ENCODE results near the gene SLFN11. TPM values are rescaled to one million over a fixed set of nuclear protein-coding genes. Genes with fewer than 3 reads are reported as not detected.
"Not testable (repeated sequence)": the region's sequence is repeated elsewhere in the genome, so short reads cannot be mapped to it uniquely, and the experiment has no call there.

Gene SLFN11
- polyA plus RNA-seq, 6 donors from 2014 or later = 5.8 to 11.0 (median 6.9) TPM

- no peaks in the 10 kb centered on the region for H3K36me3 Mint-ChIP-seq
- DNase-seq (no peak), ATAC-seq (ENCODE audit: low read depth in 2 of 2) (no peak)
- H3K9me3 Mint-ChIP-seq = peaks cover 0 to 16% (median 11%) of the 10 kb centered on the region in 7 donors
- no peaks in the 10 kb centered on the region for H3K27me3 Mint-ChIP-seq
- H3K4me3 Mint-ChIP-seq = peak overlapping the region; percentile 87 to 94 (median 92)
- peak overlapping the region in 4 of 6 donors; percentile 30 to 82 (median 52) for H3K27ac Mint-ChIP-seq
- peaks cover 23 to 46% (median 35%) of the 10 kb centered on the region in 3 donors for H3K4me1 Mint-ChIP-seq
Measured at GRCh38 chr17:35345445-35345925, 27.9 kb downstream of the SLFN11 start.

GRCh38 chr17:35344262-35344661, 29.2 kb downstream of the SLFN11 start:
- Mint-ChIP-seq H3K4me3 (peak overlapping the region in 2 of 8 donors; percentile 55 to 87), H3K27ac (no peak overlapping the region), H3K9me3 (peaks cover 0 to 21% (median 15%) of the 10 kb centered on the region in 7 donors), H3K27me3 (no peaks in the 10 kb centered on the region), H3K36me3 (no peaks in the 10 kb centered on the region), H3K4me1 (peaks cover 23 to 46% (median 35%) of the 10 kb centered on the region in 3 donors)
- DNase-seq = no peak
- ATAC-seq (ENCODE audit: low read depth in 2 of 2) = no peak

GRCh38 chr17:35342276-35342675, 31.1 kb downstream of the SLFN11 start:
- ATAC-seq (ENCODE audit: low read depth in 2 of 2) (no peak), DNase-seq (no peak)
- H3K27ac Mint-ChIP-seq = peak overlapping the region in 2 of 6 donors; percentile 56 to 64
- peaks cover 23 to 42% (median 35%) of the 10 kb centered on the region in 3 donors for H3K4me1 Mint-ChIP-seq
- H3K9me3 Mint-ChIP-seq = peaks cover 0 to 21% (median 15%) of the 10 kb centered on the region in 7 donors
- peak overlapping the region in 6 of 8 donors; percentile 49 to 86 (median 74) for H3K4me3 Mint-ChIP-seq
- no peaks in the 10 kb centered on the region for H3K27me3 Mint-ChIP-seq
- no peaks in the 10 kb centered on the region for H3K36me3 Mint-ChIP-seq

- ATAC-seq (ENCODE audit: low read depth in 2 of 2) (peak; percentile 36 to 43), DNase-seq (peak; percentile 77)
- H3K27me3 Mint-ChIP-seq = no peaks in the 10 kb centered on the region
- peaks cover 0 to 21% (median 15%) of the 10 kb centered on the region in 7 donors for H3K9me3 Mint-ChIP-seq
- peak overlapping the region in 5 of 6 donors; percentile 2 to 84 (median 66) for H3K27ac Mint-ChIP-seq
- peak overlapping the region in 7 of 8 donors; percentile 49 to 86 (median 73) for H3K4me3 Mint-ChIP-seq
- H3K4me1 Mint-ChIP-seq = peaks cover 20 to 37% (median 30%) of the 10 kb centered on the region in 3 donors
- no peaks in the 10 kb centered on the region for H3K36me3 Mint-ChIP-seq
Measured at GRCh38 chr17:35341411-35341992, 31.9 kb downstream of the SLFN11 start.

- Mint-ChIP-seq H3K36me3 (no peaks in the 10 kb centered on the region), H3K27ac (no peak overlapping the region), H3K4me3 (no peak overlapping the region), H3K4me1 (peaks cover 14 to 25% (median 18%) of the 10 kb centered on the region in 3 donors), H3K9me3 (peaks cover 0 to 21% (median 15%) of the 10 kb centered on the region in 7 donors), H3K27me3 (no peaks in the 10 kb centered on the region)
- DNase-seq = no peak
- ATAC-seq (ENCODE audit: low read depth in 2 of 2) = no peak
Measured at GRCh38 chr17:35338230-35338629, 35.2 kb downstream of the SLFN11 start.

GRCh38 chr17:35337364-35337763, 36.1 kb downstream of the SLFN11 start:
- peaks cover 0 to 4% of the 10 kb centered on the region in 2 donors for H3K36me3 Mint-ChIP-seq
- DNase-seq (no peak), ATAC-seq (ENCODE audit: low read depth in 2 of 2) (no peak)
- H3K4me3 Mint-ChIP-seq = no peak overlapping the region
- H3K27ac Mint-ChIP-seq = no peak overlapping the region
- peaks cover 0 to 6% (median 0%) of the 10 kb centered on the region in 3 donors for H3K27me3 Mint-ChIP-seq
- H3K9me3 Mint-ChIP-seq = peaks cover 0 to 21% (median 15%) of the 10 kb centered on the region in 7 donors
- peaks cover 8 to 18% (median 12%) of the 10 kb centered on the region in 3 donors for H3K4me1 Mint-ChIP-seq

- not testable (repeated sequence) for ATAC-seq (ENCODE audit: low read depth in 2 of 2); H3K9me3 Mint-ChIP-seq; H3K27ac Mint-ChIP-seq; H3K4me1 Mint-ChIP-seq; DNase-seq; H3K4me3 Mint-ChIP-seq; H3K27me3 Mint-ChIP-seq; H3K36me3 Mint-ChIP-seq
Measured at GRCh38 chr17:35333578-35333977, 39.8 kb downstream of the SLFN11 start.

- Mint-ChIP-seq H3K36me3 (peaks cover 0 to 8% of the 10 kb centered on the region in 2 donors), H3K4me3 (no peak overlapping the region), H3K4me1 (no peaks in the 10 kb centered on the region), H3K27ac (no peak overlapping the region), H3K27me3 (peaks cover 6 to 13% (median 8%) of the 10 kb centered on the region in 3 donors), H3K9me3 (peaks cover 0 to 22% (median 13%) of the 10 kb centered on the region in 7 donors)
- no peak for DNase-seq
- no peak for ATAC-seq (ENCODE audit: low read depth in 2 of 2)
Measured at GRCh38 chr17:35322749-35323148, 50.7 kb downstream of the SLFN11 start.

GRCh38 chr17:35315971-35316370, 57.5 kb downstream of the SLFN11 start:
- Mint-ChIP-seq H3K27me3 (peaks cover 0 to 16% (median 16%) of the 10 kb centered on the region in 3 donors), H3K4me3 (no peak overlapping the region)
- no peak for ATAC-seq (ENCODE audit: low read depth in 2 of 2)

GRCh38 chr17:35315283-35315682, 58.1 kb downstream of the SLFN11 start:
- peaks cover 14 to 25% (median 16%) of the 10 kb centered on the region in 3 donors for H3K4me1 Mint-ChIP-seq
- peaks cover 0 to 16% (median 16%) of the 10 kb centered on the region in 3 donors for H3K27me3 Mint-ChIP-seq
- no peak for ATAC-seq (ENCODE audit: low read depth in 2 of 2)
- DNase-seq = no peak
- no peaks in the 10 kb centered on the region for H3K36me3 Mint-ChIP-seq
- H3K27ac Mint-ChIP-seq = no peak overlapping the region
- peak overlapping the region in 4 of 8 donors; percentile 7 to 77 (median 22) for H3K4me3 Mint-ChIP-seq
- H3K9me3 Mint-ChIP-seq = peaks cover 0 to 2% (median 0%) of the 10 kb centered on the region in 7 donors

More at GRCh38 chr17:35315971-35316370, 57.5 kb downstream of the SLFN11 start:
- DNase-seq = no peak
- Mint-ChIP-seq H3K9me3 (no peaks in the 10 kb centered on the region), H3K36me3 (no peaks in the 10 kb centered on the region), H3K4me1 (peaks cover 14 to 25% (median 16%) of the 10 kb centered on the region in 3 donors), H3K27ac (no peak overlapping the region)

GRCh38 chr17:35314415-35315216, 58.8 kb downstream of the SLFN11 start:
- Mint-ChIP-seq H3K27me3 (peaks cover 0 to 13% (median 12%) of the 10 kb centered on the region in 3 donors), H3K4me3 (peak overlapping the region in 6 of 8 donors; percentile 8 to 89 (median 84)), H3K27ac (peak overlapping the region in 1 of 6 donors; percentile 66), H3K4me1 (peaks cover 14 to 25% (median 16%) of the 10 kb centered on the region in 3 donors), H3K36me3 (no peaks in the 10 kb centered on the region), H3K9me3 (peaks cover 0 to 9% (median 2%) of the 10 kb centered on the region in 7 donors)
- peak; percentile 2 for DNase-seq
- ATAC-seq (ENCODE audit: low read depth in 2 of 2) = no peak

GRCh38 chr17:35313875-35314409, 59.5 kb downstream of the SLFN11 start:
- peaks cover 14 to 25% (median 16%) of the 10 kb centered on the region in 3 donors for H3K4me1 Mint-ChIP-seq
- H3K36me3 Mint-ChIP-seq = no peaks in the 10 kb centered on the region

More at GRCh38 chr17:35313875-35314409, 59.5 kb downstream of the SLFN11 start:
- Mint-ChIP-seq H3K27me3 (peaks cover 0 to 12% (median 8%) of the 10 kb centered on the region in 3 donors), H3K9me3 (peaks cover 0 to 16% (median 6%) of the 10 kb centered on the region in 7 donors), H3K27ac (peak overlapping the region in 1 of 6 donors; percentile 52), H3K4me3 (peak overlapping the region in 7 of 8 donors; percentile 70 to 94 (median 87))
- no peak for ATAC-seq (ENCODE audit: low read depth in 2 of 2)
- peak; percentile 2 for DNase-seq

Measured in naive B cell (primary cell).